HL-60 (cell line): ENCODE data around the gene SLC6A8.

Experiments used
- POLR2AphosphoS5 ChIP-seq: IDR thresholded peaks from 2 replicates; pipeline ENCODE4 v1.6.1; 2012; ENCODE audit warnings: low read depth
- TF ChIP-seq, protein P1 (sequence below): IDR thresholded peaks from one replicate; pipeline ENCODE4 v1.5.1; 2011; ENCODE audit warnings: low read length, control low read depth, inconsistent platforms; ENCODE audit not compliant: insufficient read depth
- TF ChIP-seq, protein P2 (sequence below): IDR thresholded peaks from 2 replicates; pipeline ENCODE4 v1.6.1; 2012; ENCODE audit warnings: low read depth; ENCODE audit not compliant: insufficient replicate concordance

DNA sequence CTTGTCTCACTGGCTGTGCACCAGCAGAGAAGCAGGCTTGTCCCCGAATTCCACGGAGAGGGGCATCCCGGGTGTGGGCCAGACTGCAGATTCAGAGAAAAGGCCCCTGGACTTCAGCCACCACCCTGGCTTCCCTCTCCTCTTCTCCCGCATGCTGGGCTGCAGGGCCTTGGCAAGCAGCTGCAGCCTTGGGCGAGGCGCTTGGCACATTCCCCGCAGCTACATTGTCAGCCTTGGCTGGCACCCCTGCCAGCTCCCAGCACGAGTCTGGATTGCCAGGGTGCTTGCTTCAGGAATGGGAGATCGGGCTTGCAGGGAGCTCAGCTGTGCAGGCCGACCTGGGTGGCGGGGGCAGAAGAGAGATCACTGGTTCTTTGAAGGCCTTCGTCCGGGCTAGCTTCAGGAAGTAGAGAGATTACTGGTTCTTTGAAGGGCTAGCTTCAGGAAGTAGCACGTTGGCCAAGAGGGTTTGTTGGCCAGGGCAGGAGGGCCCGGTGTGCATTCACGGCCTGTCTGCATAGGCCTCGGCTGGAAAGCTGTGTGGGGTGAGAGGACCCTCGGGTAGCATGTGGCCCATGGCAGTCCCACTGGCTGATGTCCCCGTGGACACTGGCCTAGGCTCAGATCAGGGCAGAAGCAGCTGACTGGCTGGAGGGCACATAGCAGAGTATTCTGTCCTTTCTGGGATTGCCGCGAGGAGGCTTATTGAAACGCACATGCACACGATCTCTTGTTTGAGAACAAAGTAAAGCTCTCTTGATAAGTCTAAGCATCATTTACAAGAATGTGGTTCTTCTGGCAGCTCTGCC lies 39.6 kb downstream of the SLC6A8 start:
- TF ChIP-seq, protein P1, sequence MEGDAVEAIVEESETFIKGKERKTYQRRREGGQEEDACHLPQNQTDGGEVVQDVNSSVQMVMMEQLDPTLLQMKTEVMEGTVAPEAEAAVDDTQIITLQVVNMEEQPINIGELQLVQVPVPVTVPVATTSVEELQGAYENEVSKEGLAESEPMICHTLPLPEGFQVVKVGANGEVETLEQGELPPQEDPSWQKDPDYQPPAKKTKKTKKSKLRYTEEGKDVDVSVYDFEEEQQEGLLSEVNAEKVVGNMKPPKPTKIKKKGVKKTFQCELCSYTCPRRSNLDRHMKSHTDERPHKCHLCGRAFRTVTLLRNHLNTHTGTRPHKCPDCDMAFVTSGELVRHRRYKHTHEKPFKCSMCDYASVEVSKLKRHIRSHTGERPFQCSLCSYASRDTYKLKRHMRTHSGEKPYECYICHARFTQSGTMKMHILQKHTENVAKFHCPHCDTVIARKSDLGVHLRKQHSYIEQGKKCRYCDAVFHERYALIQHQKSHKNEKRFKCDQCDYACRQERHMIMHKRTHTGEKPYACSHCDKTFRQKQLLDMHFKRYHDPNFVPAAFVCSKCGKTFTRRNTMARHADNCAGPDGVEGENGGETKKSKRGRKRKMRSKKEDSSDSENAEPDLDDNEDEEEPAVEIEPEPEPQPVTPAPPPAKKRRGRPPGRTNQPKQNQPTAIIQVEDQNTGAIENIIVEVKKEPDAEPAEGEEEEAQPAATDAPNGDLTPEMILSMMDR: no peak
- TF ChIP-seq POLR2AphosphoS5: no peak
- TF ChIP-seq, protein P2, sequence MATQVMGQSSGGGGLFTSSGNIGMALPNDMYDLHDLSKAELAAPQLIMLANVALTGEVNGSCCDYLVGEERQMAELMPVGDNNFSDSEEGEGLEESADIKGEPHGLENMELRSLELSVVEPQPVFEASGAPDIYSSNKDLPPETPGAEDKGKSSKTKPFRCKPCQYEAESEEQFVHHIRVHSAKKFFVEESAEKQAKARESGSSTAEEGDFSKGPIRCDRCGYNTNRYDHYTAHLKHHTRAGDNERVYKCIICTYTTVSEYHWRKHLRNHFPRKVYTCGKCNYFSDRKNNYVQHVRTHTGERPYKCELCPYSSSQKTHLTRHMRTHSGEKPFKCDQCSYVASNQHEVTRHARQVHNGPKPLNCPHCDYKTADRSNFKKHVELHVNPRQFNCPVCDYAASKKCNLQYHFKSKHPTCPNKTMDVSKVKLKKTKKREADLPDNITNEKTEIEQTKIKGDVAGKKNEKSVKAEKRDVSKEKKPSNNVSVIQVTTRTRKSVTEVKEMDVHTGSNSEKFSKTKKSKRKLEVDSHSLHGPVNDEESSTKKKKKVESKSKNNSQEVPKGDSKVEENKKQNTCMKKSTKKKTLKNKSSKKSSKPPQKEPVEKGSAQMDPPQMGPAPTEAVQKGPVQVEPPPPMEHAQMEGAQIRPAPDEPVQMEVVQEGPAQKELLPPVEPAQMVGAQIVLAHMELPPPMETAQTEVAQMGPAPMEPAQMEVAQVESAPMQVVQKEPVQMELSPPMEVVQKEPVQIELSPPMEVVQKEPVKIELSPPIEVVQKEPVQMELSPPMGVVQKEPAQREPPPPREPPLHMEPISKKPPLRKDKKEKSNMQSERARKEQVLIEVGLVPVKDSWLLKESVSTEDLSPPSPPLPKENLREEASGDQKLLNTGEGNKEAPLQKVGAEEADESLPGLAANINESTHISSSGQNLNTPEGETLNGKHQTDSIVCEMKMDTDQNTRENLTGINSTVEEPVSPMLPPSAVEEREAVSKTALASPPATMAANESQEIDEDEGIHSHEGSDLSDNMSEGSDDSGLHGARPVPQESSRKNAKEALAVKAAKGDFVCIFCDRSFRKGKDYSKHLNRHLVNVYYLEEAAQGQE: no peak
